Thymus (tissue), 11 donors: ENCODE measurements around the gene CPED1. TPM values are rescaled to one million over a fixed set of nuclear protein-coding genes. Genes with fewer than 3 reads are reported as not detected.

Experiments used
- DNase-seq, 9 donors: peaks; one replicate each; pipeline ENCODE4 v3.0.0-alpha.2; 2013; ENCODE audit warnings: low spot score in 9 of 9, low read depth in 6 of 9, missing footprints in 1 of 9
- H3K27ac ChIP-seq, 2 donors: one replicate each; pipeline ENCODE4 v1.5.1; 2013; ENCODE audit warnings: control low read depth in 1 of 2, low read depth in 1 of 2, low read length in 1 of 2, mild to moderate bottlenecking in 1 of 2, moderate library complexity in 1 of 2
- H3K27me3 ChIP-seq, 2 donors: one replicate each; pipeline ENCODE4 v1.5.1; 2013; ENCODE audit warnings: low read length in 1 of 2; ENCODE audit not compliant: control insufficient read depth in 2 of 2, insufficient read depth in 1 of 2
- H3K36me3 ChIP-seq, 2 donors: one replicate each; pipeline ENCODE4 v1.5.1; 2013; ENCODE audit warnings: low read length in 1 of 2, mild to moderate bottlenecking in 1 of 2, moderate library complexity in 1 of 2; ENCODE audit not compliant: control insufficient read depth in 2 of 2, insufficient read depth in 2 of 2
- H3K4me1 ChIP-seq, 2 donors: one replicate each; pipeline ENCODE4 v1.5.1; 2013; ENCODE audit warnings: low read length in 2 of 2; ENCODE audit not compliant: control insufficient read depth in 2 of 2, insufficient read depth in 2 of 2
- H3K4me3 ChIP-seq, 2 donors: one replicate each; pipeline ENCODE4 v1.5.1; 2013; ENCODE audit warnings: low read length in 2 of 2, control low read depth in 1 of 2, mild to moderate bottlenecking in 1 of 2
- H3K9me3 ChIP-seq, 2 donors: one replicate each; pipeline ENCODE4 v1.5.1; 2013; ENCODE audit warnings: low read length in 1 of 2, mild to moderate bottlenecking in 1 of 2; ENCODE audit not compliant: control insufficient read depth in 2 of 2, insufficient read depth in 1 of 2
- WGBS: extraction: QIAGEN DNeasy Blood & Tissue Kit; methylation state at CpG from one replicate; pipeline ENCODE4 v1.1.7; 2013; 5-methylcytosine and 5-hydroxymethylcytosine counted together
- polyA plus RNA-seq: library from polyadenylated mRNA; stranded (reverse); fragments of 200-250 nt; gene quantifications from one replicate; pipeline ENCODE4 v1.2.3, GENCODE V29; 2013
- total RNA-seq: library from RNA; stranded (reverse); fragments of 120-200 nt; gene quantifications from one replicate; pipeline ENCODE4 v1.2.4, GENCODE V29; 2013
- donor health status: healthy.

The CPED1 gene
- total and polyA plus RNA-seq, 2 donors = 1.9 to 2.2 TPM

GRCh38 chr7:121082400-121083101, 94.0 kb downstream of the CPED1 start:
- no peak for DNase-seq
- H3K4me1 ChIP-seq = no peaks in the 10 kb centered on the region
- H3K4me3 ChIP-seq = no peak overlapping the region
- H3K9me3 ChIP-seq = no peaks in the 10 kb centered on the region
- no peaks in the 10 kb centered on the region for H3K36me3 ChIP-seq
- H3K27ac ChIP-seq = no peak overlapping the region
- no peaks in the 10 kb centered on the region for H3K27me3 ChIP-seq

DNA sequence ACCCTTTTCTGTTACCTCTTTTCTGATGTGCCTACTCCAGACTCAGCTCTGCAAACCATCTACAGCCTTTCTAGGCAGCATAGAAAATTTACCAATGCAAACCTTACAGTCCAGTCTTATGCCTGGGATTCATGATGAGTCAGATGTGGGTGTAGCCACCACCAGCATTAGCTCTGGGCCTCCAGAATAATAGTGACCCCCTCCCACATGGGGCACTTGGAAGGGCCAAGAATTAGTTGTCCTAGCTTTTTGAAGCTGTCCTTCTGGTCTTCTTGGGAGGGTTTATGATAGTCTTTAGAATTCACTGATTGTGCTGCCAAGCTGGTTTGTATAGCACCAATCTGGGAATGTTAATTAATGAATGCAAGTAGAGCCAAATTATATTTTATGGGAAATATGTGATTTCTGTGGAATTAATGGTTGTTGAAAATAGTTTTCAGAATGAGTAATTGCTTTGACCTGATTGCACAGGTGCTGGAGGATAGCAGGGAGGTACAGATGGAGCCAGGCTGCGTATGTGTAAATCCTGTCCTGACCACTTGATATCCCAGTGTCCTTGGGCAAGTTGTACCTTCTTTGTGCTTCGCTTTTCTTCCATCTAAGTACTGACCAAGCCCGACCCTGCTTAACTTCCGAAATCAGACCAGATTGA, 94.8 kb downstream of the CPED1 start:
- no peak overlapping the region for H3K4me3 ChIP-seq
- H3K9me3 ChIP-seq = no peaks in the 10 kb centered on the region
- DNase-seq = no peak
- no peaks in the 10 kb centered on the region for H3K27me3 ChIP-seq
- no peaks in the 10 kb centered on the region for H3K36me3 ChIP-seq
- no peaks in the 10 kb centered on the region for H3K4me1 ChIP-seq
- WGBS = 92% methylated on average over 4 of the region's 4 CpGs
- no peak overlapping the region for H3K27ac ChIP-seq

GRCh38 chr7:121083790-121084251, 95.3 kb downstream of the CPED1 start:
- no peaks in the 10 kb centered on the region for H3K27me3 ChIP-seq

DNA sequence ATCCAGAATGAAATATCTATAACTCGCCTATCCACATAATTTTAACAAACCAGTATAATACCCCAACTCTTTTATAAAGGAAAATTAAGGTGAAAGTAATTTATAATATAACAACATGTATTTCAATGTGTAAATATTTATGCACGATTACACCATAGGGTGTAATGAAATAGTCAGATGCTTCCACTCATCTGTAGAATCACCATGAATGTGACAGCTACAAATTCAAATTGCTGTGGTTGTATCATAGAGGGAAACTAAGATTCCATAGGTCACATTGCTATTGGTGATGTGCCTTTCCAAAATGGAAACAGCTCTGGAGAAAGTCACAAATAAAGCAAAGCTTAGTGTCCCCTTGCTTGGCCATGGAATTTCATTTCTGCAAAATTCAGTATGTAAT, 95.7 kb downstream of the CPED1 start:
- no peak overlapping the region for H3K4me3 ChIP-seq
- no peaks in the 10 kb centered on the region for H3K9me3 ChIP-seq
- H3K27ac ChIP-seq = no peak overlapping the region
- no peak for DNase-seq
- no peaks in the 10 kb centered on the region for H3K36me3 ChIP-seq
- 24% methylated on average over 2 of the region's 2 CpGs for whole genome bisulfite sequencing
- no peaks in the 10 kb centered on the region for H3K27me3 ChIP-seq
- no peaks in the 10 kb centered on the region for H3K4me1 ChIP-seq

More at GRCh38 chr7:121083790-121084251, 95.3 kb downstream of the CPED1 start:
- no peak overlapping the region for H3K4me3 ChIP-seq
- no peaks in the 10 kb centered on the region for H3K4me1 ChIP-seq
- no peaks in the 10 kb centered on the region for H3K36me3 ChIP-seq
- no peak overlapping the region for H3K27ac ChIP-seq
- 94% methylated on average over 1 of the region's 1 CpG for WGBS
- no peaks in the 10 kb centered on the region for H3K9me3 ChIP-seq
- DNase-seq = no peak

DNA sequence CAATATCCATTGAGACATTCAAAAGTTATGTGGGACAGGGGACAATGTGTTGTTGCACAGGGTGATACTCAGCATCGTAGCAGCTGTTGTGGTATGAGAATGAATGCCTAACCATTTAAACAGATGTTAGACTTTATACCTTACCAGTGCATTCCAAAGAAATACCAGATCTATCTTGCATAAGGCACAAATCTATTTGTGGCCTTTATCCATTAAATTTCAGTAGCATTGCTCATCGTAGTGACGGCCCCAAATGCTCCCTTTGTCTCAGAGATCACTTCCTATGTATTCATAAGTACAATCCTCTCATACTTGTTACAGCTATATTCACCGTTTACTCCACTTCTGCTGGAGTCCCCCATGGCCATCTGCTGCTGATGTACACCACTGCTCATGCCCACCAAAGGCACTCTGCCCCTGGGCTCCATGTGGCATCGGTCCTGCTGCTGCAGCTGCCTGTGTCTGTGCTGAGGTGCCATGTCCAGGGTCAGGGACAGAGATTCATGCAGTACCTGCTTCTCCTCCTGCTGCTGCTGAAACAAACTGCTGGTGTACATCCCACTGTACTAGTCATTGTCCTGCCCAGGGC, 96.3 kb downstream of the CPED1 start:
- Histone ChIP-seq H3K36me3 (no peaks in the 10 kb centered on the region), H3K4me3 (no peak overlapping the region), H3K4me1 (no peaks in the 10 kb centered on the region), H3K27ac (no peak overlapping the region), H3K9me3 (no peaks in the 10 kb centered on the region), H3K27me3 (no peaks in the 10 kb centered on the region)
- 94% methylated on average over 5 of the region's 5 CpGs for WGBS
- DNase-seq = no peak

DNA sequence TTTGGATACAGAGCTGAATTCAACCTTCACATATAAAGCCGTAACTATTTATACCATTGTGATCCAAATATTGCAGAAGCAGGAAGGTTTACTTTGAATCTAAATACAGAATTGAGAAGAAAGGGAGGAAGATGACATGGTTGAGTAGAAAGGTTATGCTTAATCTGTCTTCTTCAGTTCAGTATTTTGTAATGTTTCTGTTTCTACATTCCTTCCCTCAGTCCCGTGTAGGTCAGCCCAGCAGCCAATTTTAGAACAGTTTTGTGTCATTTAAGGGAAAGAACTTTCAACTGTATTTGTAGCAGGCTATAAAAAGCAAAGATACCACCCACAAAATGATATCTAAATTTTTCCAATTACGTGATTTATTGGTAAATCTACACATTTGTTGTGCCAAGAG, 97.4 kb downstream of the CPED1 start:
- 89% methylated on average over 3 of the region's 3 CpGs for WGBS
- H3K9me3 ChIP-seq = no peaks in the 10 kb centered on the region
- DNase-seq = no peak
- no peak overlapping the region for H3K27ac ChIP-seq
- H3K27me3 ChIP-seq = no peaks in the 10 kb centered on the region
- H3K36me3 ChIP-seq = no peaks in the 10 kb centered on the region
- no peaks in the 10 kb centered on the region for H3K4me1 ChIP-seq
- H3K4me3 ChIP-seq = no peak overlapping the region

- H3K4me1 ChIP-seq = no peaks in the 10 kb centered on the region
Observed at GRCh38 chr7:121088870-121089269, 100.4 kb downstream of the CPED1 start.

GRCh38 chr7:121094829-121095228, 106.3 kb downstream of the CPED1 start:
- no peak overlapping the region for H3K4me3 ChIP-seq
- H3K27me3 ChIP-seq = no peaks in the 10 kb centered on the region
- no peak overlapping the region for H3K27ac ChIP-seq
- no peaks in the 10 kb centered on the region for H3K36me3 ChIP-seq
- WGBS = 61% methylated on average over 2 of the region's 2 CpGs
- H3K9me3 ChIP-seq = no peaks in the 10 kb centered on the region
- H3K4me1 ChIP-seq = no peaks in the 10 kb centered on the region
- DNase-seq = no peak

More at GRCh38 chr7:121088870-121089269, 100.4 kb downstream of the CPED1 start:
- DNase-seq = no peak
- Histone ChIP-seq H3K9me3 (no peaks in the 10 kb centered on the region), H3K27ac (no peak overlapping the region), H3K4me3 (no peak overlapping the region), H3K27me3 (no peaks in the 10 kb centered on the region), H3K36me3 (no peaks in the 10 kb centered on the region)

- H3K4me1 ChIP-seq = no peaks in the 10 kb centered on the region
- 94% methylated on average over 4 of the region's 4 CpGs for WGBS
- DNase-seq = no peak
Observed at GRCh38 chr7:121097577-121097976, 109.1 kb downstream of the CPED1 start.

More at GRCh38 chr7:121097577-121097976, 109.1 kb downstream of the CPED1 start:
- no peak overlapping the region for H3K4me3 ChIP-seq
- no peaks in the 10 kb centered on the region for H3K9me3 ChIP-seq
- H3K27me3 ChIP-seq = no peaks in the 10 kb centered on the region
- no peak overlapping the region for H3K27ac ChIP-seq
- H3K36me3 ChIP-seq = no peaks in the 10 kb centered on the region
